NCI-H69 (cell line): ENCODE results near the gene HEXD.
"Not testable (repeated sequence)": the region's sequence is repeated elsewhere in the genome, so short reads cannot be mapped to it uniquely, and the experiment has no call there.

Experiments
- DNase-seq: peaks from one replicate; lab custom pipeline; 2025; lab: John Stamatoyannopoulos, UW

Gene HEXD

DNA sequence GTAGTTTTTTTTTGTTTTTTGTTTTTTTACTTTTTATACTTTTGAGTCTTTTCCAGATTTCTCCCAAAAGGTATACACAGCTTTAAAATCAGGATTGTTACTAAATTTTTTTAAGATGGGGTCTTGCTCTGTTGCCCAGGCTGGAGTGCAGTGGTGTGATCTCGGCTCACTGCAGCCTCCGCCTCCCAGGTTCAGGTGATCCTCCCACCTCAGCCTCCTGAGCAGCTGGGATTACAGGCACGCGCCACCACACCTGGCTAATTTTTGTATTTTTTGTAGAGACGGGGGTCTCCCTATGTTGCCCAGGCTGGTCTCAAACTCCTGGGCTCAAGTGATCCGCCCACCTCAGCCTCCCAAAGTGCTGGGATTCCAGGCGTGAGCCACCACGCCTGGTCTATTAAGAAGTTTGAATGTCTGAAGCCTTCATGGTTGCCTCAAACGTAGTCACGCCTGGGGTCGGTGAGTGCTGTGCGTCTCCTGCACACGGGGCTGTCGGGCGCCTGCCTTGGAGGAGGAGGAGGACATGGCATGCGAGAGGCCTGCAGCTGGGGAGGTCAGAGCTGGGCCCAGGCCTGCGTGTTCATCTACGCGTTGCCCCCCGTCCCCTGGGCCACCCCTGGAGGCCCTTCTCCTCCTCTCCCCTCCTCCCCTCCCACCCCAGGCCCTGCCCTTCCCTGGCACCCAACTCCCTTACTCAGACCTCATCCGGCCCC is 35.8 kb upstream of the HEXD start:
- not testable (repeated sequence) for DNase-seq

DNA sequence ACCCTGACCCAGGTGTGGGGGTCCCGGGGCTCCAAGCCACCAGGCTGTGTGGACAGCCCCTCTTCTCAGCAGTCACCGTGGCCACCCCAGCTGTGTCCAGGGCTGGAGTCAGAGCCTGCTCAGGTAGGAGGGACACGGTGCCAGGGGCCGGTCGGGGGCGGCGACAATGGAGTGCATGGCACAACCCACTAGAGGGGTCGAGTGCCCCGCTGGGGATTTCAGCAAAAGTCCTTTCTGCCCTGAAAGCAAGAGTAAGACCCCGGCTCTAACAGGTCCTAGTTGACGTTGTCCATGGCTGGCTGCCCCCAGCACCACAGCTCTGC is 35.3 kb upstream of the HEXD start:
- no peak for DNase-seq

DNA sequence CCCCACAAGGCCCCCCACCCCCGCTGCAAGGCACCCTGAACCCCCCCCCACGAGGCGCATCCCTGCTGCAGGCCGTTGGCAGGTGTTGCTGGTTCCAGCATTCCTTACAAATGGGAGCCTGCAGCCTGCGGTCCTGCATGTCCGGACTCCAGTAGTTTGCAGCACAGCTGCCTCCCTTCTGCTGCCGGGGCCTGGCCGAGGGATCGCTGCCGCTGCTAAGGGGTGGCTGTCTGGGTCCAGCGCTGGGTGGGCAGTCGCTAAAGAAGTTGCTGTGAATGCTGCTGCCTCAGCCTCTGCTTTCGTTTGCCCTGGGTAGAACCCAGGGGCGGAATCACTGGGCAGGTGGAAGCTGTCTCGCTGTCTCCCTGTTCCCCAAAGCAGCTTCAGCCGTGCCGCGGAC is 34.7 kb upstream of the HEXD start:
- DNase-seq: no peak

DNA sequence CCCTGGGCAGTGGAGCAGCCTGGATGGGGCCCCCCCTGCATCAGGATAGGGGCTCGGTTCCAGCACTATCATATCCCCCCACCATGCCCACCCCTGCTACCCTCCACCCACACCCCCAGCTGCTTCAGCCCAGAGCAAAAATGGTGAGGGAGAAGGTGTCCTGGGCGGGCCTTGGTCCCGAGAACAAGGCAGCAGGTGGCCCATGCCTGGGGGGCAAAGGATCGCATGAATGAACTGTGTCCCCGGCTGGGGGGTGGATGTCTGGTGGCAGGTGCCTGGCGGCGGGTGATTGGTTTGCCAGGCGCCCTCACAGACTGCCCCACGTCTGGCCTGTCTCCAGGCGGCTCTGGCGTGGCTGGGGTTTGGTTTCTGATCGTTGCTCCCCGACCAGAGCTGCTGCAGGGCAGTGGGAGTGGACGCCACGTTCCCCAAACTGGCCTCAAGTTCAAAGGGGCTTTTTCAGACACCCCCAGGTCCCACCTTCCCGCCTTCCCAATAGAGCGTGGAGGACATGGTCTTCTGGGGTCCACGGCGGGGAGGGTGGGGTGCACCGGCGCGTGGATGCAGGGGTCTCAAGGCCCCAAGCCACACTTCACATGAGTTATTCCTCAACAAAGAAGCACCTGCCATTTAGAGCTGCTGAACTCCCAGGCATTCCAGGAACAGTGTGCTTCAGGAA is 34.0 kb upstream of the HEXD start:
- DNase-seq: peak; percentile 34

DNA sequence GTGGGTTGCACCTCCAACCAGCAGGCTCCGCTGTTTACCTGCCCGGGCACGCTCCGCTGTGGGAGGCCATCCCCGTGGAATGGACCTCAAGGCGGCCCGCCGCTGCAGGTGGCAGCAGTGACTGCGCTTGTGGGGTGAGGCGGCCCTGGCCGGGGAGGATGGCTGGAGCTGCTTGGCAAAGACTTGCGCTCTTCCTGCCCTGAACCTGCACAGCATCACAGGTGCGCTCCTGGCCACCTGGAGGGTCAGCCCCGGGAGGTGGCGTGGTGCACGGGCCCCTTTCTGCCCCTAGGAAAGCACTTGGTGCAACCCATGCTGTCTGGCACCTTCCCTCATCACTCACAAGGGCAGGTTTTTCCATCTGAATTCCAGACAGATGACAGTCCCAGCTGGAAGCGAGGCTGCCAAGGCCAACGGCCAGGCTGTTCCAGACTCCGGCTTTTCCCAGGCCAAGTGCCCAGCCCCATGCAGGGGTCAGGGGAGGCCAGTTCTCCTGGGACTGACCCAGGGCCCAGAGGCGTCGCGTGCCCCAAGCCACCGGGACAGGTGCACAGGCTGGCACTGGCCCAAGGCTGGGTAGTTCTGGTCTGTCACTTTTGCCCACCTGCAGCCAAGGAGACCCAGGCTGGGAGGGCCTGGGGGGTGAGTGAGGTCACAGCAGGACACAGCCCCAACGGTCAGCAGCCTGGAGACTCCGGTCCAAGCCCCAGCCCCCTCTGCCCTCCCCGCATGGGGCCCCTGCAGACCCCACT is 33.2 kb upstream of the HEXD start:
- peak; percentile 94 for DNase-seq

DNA sequence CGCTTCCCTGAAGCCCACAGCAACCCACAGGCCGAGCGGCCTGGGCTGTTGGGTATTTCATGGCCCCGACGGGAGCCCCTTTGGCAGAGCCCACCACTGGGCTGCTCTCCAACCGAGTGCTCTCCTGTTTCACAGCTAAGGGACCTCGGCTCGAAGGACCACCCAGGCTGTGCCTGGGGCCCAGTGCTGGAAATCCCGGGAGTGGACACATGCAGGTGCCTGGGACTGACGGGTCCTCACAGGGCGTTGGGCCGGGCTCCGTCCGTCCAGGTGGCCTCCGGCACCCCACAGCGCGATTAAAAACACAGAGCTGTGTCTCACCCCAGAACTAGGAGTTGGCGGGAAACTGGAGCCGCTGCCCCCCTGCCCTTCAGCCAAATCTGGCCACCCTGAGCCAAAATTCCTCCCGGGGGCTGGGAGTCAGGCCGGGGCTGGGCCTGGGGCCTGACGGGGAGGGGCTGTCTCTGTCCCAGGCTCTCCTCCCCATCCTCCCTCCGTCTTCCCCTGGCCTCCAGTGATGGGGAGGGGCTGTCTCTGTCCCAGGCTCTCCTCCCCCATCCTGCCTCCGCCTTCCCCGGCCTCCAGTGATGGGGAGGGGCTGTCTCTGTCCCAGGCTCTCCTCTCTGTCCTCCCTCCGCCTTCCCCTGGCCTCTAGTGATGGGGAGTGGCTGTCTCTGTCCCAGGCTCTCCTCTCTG is 32.4 kb upstream of the HEXD start:
- no peak for DNase-seq

DNA sequence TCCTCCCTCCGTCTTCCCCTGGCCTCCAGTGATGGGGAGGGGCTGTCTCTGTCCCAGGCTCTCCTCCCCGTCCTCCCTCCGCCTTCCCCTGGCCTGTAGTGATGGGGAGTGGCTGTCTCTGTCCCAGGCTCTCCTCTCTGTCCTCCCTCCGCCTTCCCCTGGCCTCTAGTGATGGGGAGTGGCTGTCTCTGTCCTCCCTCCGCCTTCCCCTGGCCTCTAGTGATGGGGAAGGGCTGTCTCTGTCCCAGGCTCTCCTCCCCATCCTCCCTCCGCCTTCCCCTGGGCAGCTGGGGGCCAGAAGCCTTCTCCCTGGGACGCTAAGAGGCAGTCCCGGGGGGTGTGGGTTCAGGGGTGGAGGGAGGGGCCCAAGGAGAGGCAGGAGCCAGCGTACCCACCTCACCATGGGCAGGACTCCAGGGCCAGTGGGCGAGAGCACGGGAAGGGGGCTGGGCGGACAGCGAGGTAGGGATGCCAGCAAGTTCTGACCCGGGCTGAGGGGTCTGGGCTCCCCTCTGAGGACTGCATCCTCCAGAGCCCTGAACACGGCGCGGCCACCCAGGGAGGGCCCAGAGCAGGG is 31.8 kb upstream of the HEXD start:
- no peak for DNase-seq

DNA sequence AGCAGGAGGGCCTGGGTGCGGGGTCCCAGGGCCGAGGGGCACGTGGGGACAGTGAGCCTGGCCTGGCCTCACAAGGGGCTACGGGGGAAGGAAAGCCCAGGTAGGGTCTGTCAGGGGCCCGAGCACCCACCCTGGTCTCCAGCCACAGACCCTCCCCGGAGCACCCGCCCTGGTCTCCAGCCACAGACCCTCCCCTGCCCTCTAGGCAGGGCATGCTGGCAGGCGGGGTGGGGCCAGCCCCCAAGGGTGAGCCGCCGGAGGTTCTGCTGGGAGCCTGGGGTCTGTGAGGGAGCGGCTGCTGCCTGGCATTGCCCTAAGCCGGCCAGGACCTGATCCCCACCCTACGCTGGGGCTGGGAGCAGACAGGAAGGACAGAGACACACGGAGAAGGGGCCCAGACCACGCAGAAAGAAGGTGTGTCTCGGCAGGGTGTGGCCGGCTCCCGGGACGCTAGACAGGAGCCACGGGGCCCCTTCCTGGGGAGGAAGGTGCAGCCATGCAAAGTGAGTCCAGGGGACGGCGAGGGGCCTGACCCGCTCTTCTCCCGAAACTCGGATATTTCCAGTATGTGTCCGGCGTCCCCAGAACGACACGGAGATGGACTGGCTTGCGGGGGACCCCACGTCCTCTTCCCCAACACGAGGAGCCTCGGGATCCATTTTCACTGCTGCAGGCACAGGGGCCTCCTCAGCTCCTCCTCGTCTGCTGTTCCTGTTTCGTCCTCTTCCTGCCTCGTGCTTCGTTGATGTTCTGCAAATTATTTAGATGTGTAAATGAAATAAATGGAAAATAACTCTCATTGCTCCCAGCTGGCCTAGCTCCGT is 31.1 kb upstream of the HEXD start:
- no peak for DNase-seq

DNA sequence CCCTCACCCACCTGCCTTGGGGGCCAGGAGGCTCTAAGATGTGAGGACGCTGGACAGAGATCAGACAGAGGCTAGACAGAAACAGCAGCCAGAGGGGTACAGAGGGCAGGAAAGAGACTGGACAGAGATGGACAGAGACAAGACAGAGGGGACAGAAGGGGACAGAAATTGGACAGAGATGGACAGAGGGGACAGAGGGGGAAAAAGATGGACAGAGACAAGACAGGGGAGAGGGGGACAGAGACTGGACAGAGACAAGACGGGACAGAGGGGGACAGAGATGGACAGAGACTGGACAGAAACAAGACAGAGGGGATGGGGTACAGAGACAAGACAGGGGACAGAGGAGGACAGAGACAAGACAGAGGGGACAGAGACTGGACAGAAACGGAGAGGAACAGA is 30.4 kb upstream of the HEXD start:
- no peak for DNase-seq

DNA sequence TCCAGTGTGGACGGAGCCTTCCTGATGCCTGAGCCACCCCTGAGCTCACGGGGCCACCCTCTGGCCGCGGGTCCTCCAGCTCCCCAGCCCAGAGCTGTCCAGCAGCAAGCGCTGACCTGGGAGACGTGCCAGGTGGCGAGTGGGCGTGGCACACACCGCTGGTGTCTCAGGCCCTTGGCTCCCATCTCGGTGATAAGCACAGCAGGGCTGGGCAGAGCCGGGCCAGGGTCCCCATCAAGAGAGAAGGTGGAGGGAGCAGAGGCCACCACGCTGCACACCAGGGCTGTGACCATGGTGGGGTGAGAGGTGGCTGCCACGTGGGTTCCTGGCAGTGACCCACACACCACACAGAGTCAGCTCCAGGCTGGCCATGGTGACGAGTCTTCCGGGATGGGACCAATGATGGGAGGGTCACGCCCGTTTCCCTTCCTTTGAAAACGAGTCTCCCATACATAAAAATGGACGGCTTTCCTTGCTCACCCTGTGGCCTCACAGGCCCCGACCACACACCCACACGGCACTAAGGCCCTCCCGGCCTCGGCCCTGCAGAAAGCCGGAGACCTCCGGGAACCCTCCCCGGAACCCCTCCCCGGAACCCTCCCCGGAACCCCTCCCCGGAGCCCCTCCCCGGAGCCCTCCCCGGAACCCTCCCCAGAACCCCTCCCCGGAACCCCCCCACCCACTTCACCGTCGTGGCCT is 29.8 kb upstream of the HEXD start:
- DNase-seq: no peak

DNA sequence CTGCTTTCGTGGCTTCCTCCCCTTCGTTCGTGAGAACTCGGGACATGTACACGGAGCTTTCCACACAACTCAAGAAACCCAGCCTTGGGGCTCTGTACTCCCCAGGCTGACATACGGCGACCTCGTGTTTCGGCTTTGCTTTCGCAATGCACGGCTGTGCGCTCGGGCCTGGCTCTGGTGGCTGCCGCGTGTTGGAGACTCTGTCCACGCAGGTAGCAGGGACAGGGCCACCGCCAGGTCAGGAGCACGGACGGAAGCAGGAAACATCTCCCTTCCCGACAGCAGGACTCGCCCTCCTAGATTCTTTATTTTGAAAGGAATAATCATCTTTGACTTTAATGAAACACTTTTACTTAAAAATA is 29.2 kb upstream of the HEXD start:
- DNase-seq: no peak

DNA sequence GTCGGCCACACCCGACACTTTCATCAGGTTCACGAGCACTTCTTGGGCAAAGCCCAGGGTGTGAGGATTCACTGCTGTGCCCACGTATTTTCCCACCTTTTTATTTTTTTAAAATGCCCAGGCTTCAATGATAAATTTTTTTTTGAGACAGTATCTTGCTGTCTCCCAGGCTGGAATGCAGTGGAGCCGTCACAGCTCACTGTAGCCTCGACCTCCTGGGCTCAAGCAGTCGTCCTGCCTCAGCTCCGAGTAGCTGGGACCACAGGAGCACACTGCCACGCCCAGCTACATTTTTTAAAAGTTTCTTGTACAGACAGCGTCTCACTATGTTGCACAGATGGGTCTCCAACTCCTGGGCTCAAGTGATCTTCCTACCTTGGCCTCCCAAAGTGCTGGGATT is 28.8 kb upstream of the HEXD start:
- no peak for DNase-seq

DNA sequence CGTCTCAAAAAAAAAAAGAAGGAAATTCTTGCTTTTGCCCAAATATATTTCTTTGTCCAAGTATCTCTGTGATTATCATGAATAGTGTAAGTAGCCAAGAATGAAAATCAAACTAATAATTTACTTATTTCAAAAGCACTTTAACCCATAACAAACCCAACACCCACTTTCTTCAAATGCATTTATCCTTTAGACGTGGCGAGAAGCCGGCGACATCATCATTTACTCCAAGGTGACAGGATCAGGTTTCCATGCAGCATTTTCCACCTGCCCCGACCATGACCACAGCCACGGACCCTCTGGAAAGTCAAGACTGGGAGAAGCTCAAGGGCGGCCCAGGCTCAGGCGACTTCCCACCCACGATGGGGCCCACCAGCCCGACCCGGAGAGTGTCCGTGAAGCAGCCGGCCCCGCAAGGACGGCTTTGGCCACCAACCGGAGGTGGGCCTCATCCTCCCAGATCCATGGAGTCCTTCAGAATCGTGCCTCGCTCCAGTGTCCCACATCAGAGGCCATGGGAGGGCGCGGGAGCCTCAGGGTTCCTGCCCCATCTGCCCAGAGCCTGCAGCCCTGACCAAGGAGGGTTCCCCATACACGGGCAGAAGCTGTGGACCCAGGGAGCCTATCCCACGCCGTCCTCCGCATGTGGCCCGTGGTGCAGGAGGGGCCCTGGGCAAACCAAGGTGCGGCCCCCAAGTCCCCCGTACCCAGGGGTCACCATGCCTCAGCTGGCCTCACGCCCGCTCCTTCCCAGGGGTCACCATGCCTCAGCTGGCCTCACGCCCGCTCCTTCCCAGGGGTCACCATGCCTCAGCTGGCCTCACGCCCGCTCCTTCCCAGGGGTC is 27.9 kb upstream of the HEXD start:
- no peak for DNase-seq

DNA sequence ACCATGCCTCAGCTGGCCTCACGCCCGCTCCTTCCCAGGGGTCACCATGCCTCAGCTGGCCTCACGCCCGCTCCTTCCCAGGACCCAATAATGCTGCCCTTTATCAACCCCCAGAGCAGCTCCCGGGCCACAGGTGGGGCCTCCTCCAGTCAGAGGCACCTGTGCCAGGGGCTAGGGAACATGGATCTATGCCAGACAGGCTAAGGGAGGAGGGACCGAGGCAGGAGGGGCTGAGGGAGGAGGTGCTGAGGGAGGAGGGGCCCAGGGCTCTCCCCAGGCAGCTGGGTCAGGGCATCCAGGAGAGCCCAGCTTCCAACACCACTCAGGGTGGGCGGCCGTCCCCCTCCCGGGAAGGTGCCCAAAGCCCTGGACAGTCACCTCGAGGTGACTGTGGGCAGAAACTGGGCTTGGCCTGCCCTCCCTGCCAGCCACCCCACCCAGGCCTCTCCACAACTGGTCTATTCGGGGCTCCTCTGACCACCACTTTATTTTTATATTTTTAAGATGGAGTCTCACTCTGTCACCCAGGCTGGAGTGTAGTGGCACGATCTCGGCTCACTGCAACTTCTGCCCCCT is 27.2 kb upstream of the HEXD start:
- peak; percentile 48 for DNase-seq

DNA sequence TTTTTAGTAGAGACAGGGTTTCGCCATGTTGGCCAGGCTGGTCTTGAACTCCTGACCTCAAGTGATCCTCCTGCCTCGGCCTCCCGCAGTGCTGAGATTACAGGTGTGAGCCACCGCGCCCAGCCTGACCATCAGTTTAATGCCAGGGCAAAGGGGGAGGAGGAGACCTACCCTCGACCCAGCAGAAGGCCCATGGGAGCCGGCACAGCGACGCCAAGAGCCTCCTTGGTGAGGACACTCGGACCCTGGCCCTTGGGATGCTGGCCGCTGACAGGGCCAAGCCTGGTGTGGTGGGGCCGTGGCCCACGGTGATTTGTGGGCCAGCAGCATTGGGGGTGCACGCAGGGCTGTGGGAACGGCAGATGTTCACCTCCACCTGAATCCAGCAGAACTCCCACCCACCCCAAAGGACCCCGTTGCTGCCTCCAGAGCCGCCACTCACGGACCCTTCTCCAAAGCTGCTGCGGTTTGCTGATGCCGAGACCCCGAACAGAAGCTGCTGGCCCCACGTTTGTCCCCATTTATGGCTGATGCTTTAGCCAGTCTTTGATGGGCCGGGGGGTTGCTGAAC is 26.6 kb upstream of the HEXD start:
- no peak for DNase-seq

DNA sequence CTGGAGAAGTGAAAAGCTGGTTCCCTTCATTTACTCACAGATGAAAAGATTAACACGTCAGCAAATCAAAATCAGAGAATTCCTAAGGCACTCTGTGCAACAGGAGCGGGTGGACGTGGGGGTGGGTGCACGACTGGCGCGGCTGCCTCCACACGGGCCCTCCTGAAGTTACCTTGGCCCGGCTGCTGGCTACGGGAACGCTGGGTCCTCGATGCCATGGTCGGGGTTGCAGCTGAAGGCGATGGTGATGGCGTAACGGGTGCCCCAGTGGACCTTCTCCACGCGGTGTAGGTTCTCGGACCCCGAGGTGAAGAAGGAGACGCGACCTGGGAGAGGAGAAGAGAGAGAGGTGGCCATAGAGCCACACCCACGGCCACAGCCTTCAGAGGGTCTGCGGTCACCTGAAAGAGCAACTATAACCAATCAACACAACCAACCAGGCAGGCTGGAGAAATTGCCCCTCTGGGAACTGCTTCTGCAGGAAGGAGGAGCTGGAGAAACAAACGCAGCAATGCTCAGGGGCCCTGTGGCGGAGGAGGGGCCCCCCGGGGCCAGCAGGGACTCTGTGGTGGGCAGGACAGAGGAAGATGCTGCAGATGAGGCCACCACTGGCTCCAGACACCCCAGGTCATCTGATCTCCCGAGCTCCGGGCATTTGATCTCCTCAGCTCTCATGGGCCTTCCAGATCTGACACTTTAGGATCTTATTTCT is 25.8 kb upstream of the HEXD start:
- no peak for DNase-seq

DNA sequence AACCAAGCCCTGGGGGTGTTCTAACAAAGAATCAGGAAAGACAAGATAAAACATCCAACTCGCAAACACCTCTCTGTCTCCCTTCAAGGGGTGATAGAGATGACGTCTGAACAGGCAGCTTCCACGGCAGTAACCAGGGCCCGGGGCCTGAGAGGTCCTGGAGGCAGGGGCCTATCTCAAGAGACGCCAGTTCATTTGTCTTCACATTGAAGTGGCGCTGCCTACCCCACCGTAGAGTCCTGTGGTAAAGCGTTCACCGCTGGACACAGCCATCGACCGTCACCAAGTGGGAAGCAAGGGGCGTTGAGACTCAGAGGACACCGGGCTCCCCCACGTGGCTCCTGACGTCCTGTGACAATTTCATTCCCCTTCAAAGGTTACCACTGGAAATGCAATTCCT is 25.2 kb upstream of the HEXD start:
- no peak for DNase-seq

DNA sequence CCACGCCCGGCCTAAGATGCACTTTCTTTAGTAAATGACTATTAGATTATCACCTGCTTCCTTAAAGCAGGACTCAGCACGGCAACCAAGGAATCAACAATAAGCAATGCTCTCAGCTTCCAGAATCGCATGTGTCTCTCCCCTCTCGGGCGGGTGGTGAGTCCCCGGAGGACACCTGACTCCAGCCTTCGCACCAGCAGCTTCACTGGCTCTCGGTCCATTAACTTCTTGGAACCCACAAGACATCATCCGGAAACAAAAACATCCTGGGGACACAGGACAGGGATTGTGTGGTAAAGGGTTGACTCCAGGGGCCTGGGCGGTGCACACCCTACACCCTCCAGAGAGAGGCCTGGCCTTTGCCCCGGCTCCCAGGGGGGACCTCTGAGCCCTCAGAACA is 23.9 kb upstream of the HEXD start:
- no peak for DNase-seq
